GM23338 (cell line): ENCODE measurements around the gene SVOPL. TPM values are rescaled to one million over a fixed set of nuclear protein-coding genes. Genes with fewer than 3 reads are reported as not detected.

ENCODE experiments used
- ATAC-seq: fragments of 200-7000 bp; cut with Tn5 transposase; 3 replicates; pipeline ENCODE4 v1.9.1; 2020
- DNase-seq: peaks from one replicate; pipeline ENCODE4 v3.0.0-alpha.2; 2015; ENCODE audit warnings: low spot score
- H2AFZ ChIP-seq: fragments of 200-600 bp; sonication (generic); 2 replicates; pipeline ENCODE4 v1.8.0; 2016; ENCODE audit warnings: antibody characterized with exemption, mild to moderate bottlenecking, moderate library complexity
- H3F3A ChIP-seq: fragments of 200-600 bp; sonication (generic); replicated peaks from 2 replicates; pipeline ENCODE4 v1.8.0; 2017; ENCODE audit warnings: antibody characterized with exemption, mixed run types, low read depth
- H3K27ac ChIP-seq: fragments of 200-600 bp; sonication (generic); 2 replicates; pipeline ENCODE4 v1.6.1; 2016; ENCODE audit warnings: low read depth
- H3K27me3 ChIP-seq: fragments of 200-600 bp; sonication (generic); 2 replicates; pipeline ENCODE4 v1.8.0; 2016; ENCODE audit warnings: mild to moderate bottlenecking, mixed run types, moderate library complexity; ENCODE audit not compliant: insufficient read depth
- H3K36me3 ChIP-seq: fragments of 200-600 bp; sonication (generic); 2 replicates; pipeline ENCODE4 v1.8.0; 2016; ENCODE audit warnings: mild to moderate bottlenecking; ENCODE audit not compliant: insufficient read depth
- H3K4me1 ChIP-seq: fragments of 200-600 bp; sonication (generic); 2 replicates; pipeline ENCODE4 v1.8.0; 2016; ENCODE audit warnings: mild to moderate bottlenecking, moderate library complexity; ENCODE audit not compliant: insufficient read depth
- H3K4me2 ChIP-seq: fragments of 200-600 bp; sonication (generic); 2 replicates; pipeline ENCODE4 v1.7.1; 2017; ENCODE audit warnings: mixed run types
- H3K4me3 ChIP-seq: fragments of 200-600 bp; sonication (generic); 2 replicates; pipeline ENCODE4 v1.6.1; 2016; ENCODE audit warnings: mixed run types
- H3K79me2 ChIP-seq: fragments of 200-600 bp; sonication (generic); replicated peaks from 2 replicates; pipeline ENCODE4 v1.8.0; 2017; ENCODE audit warnings: mild to moderate bottlenecking; ENCODE audit not compliant: insufficient read depth
- H3K9me2 ChIP-seq: fragments of 200-600 bp; sonication (generic); 2 replicates; pipeline ENCODE4 v1.8.0; 2017; ENCODE audit not compliant: insufficient read depth
- H4K20me1 ChIP-seq: fragments of 200-600 bp; sonication (generic); replicated peaks from 2 replicates; pipeline ENCODE4 v1.8.0; 2017; ENCODE audit warnings: mild to moderate bottlenecking; ENCODE audit not compliant: insufficient read depth
- H3K27ac Mint-ChIP-seq: 2 replicates; pipeline ENCODE4 v1.8.0; 2020; ENCODE audit warnings: inconsistent platforms, mild to moderate bottlenecking, moderate library complexity, mixed read lengths
- H3K27me3 Mint-ChIP-seq: 3 replicates; pipeline ENCODE4 v1.8.0; 2022; ENCODE audit warnings: low read depth, mild to moderate bottlenecking, moderate library complexity, mixed read lengths, inconsistent platforms; ENCODE audit not compliant: insufficient read depth, poor library complexity
- H3K36me3 Mint-ChIP-seq: 3 replicates; pipeline ENCODE4 v1.8.0; 2021; ENCODE audit warnings: low read depth, mild to moderate bottlenecking, inconsistent platforms, moderate library complexity, mixed read lengths
- H3K4me1 Mint-ChIP-seq: 3 replicates; pipeline ENCODE4 v1.8.0; 2020; ENCODE audit warnings: mild to moderate bottlenecking, inconsistent platforms, mixed read lengths
- H3K4me3 Mint-ChIP-seq: 3 replicates; pipeline ENCODE4 v1.8.0; 2021; ENCODE audit warnings: moderate library complexity, mild to moderate bottlenecking, inconsistent platforms, mixed read lengths
- H3K9me3 Mint-ChIP-seq: 3 replicates; pipeline ENCODE4 v1.8.0; 2020; ENCODE audit warnings: moderate library complexity, mild to moderate bottlenecking, inconsistent platforms, mixed read lengths
- CREB1 ChIP-seq: fragments of 250-450 bp; sonication (Bioruptor Pico); IDR thresholded peaks from 2 replicates; pipeline ENCODE4 v1.5.0; 2020; ENCODE audit warnings: low read depth, mild to moderate bottlenecking, moderate library complexity
- EZH2 ChIP-seq: fragments of 200-600 bp; sonication (generic); IDR thresholded peaks from one replicate; pipeline ENCODE4 v1.8.0; 2017; ENCODE audit warnings: antibody characterized with exemption, mild to moderate bottlenecking, low read depth; ENCODE audit not compliant: unreplicated experiment
- EZH2phosphoT487 ChIP-seq: fragments of 200-600 bp; sonication (generic); IDR thresholded peaks from one replicate; pipeline ENCODE4 v1.8.1; 2018; ENCODE audit warnings: antibody characterized with exemption; ENCODE audit not compliant: unreplicated experiment
- JUNB ChIP-seq: IDR thresholded peaks from one replicate; pipeline ENCODE4 v1.6.1; 2016; ENCODE audit warnings: antibody characterized with exemption; ENCODE audit not compliant: unreplicated experiment
- NANOG ChIP-seq: IDR thresholded peaks from 2 replicates; pipeline ENCODE4 v1.6.1; 2016; ENCODE audit warnings: antibody characterized with exemption, borderline replicate concordance
- POLR2AphosphoS5 ChIP-seq: IDR thresholded peaks from 2 replicates; pipeline ENCODE4 v1.6.1; 2016; ENCODE audit warnings: antibody characterized with exemption, low read depth
- STAT1 ChIP-seq: IDR thresholded peaks from one replicate; pipeline ENCODE4 v1.6.1; 2016; ENCODE audit warnings: antibody characterized with exemption; ENCODE audit not compliant: unreplicated experiment
- ZNF114 ChIP-seq: fragments of 250-450 bp; sonication (Bioruptor Pico); IDR thresholded peaks from 2 replicates; pipeline ENCODE4 v1.5.0; 2020; ENCODE audit warnings: mild to moderate bottlenecking, moderate library complexity
- ZNF331 ChIP-seq: fragments of 250-450 bp; sonication (Bioruptor Pico); IDR thresholded peaks from 2 replicates; pipeline ENCODE4 v1.5.0; 2020; ENCODE audit warnings: low read depth, mild to moderate bottlenecking, moderate library complexity
- polyA plus RNA-seq: library from polyadenylated mRNA; unstranded; fragments of >200 nt; fragmentation: Nextera tagmentation; extraction: Ambion mirVana; gene quantifications from 2 replicates; pipeline ENCODE4 v1.2.1, GENCODE V29; 2016
- total RNA-seq: library from RNA; depleted of rRNA; stranded (reverse); fragments of >200 nt; shearing (Covaris generic); gene quantifications from 2 replicates; pipeline ENCODE4 v1.2.3, GENCODE V29; 2014
- TF ChIP-seq, protein P1 (sequence below), 2 experiments: fragments of 200-600 bp in 1 of 2; sonication (generic) in 1 of 2; conservative IDR thresholded peaks; 2 replicates each; pipeline versions ENCODE4 v1.5.1 to v1.6.1; 2016 to 2017; ENCODE audit warnings: antibody characterized with exemption in 2 of 2, low read depth in 2 of 2, mild to moderate bottlenecking in 2 of 2, moderate library complexity in 1 of 2
- TF ChIP-seq, protein P2 (sequence below): IDR thresholded peaks from 2 replicates; pipeline ENCODE4 v1.6.1; 2016; ENCODE audit warnings: antibody characterized with exemption
- TF ChIP-seq, protein P3 (sequence below): fragments of 250-450 bp; sonication (Bioruptor Pico); IDR thresholded peaks from 2 replicates; pipeline ENCODE4 v1.5.0; 2020; ENCODE audit warnings: mild to moderate bottlenecking, moderate library complexity
- TF ChIP-seq, protein P4 (sequence below): IDR thresholded peaks from one replicate; pipeline ENCODE4 v1.6.1; 2018; ENCODE audit warnings: antibody characterized with exemption; ENCODE audit not compliant: unreplicated experiment

SVOPL gene
- total and polyA plus RNA-seq, 2 experiments from 2014 or later = 1.4 to 2.1 TPM

DNA sequence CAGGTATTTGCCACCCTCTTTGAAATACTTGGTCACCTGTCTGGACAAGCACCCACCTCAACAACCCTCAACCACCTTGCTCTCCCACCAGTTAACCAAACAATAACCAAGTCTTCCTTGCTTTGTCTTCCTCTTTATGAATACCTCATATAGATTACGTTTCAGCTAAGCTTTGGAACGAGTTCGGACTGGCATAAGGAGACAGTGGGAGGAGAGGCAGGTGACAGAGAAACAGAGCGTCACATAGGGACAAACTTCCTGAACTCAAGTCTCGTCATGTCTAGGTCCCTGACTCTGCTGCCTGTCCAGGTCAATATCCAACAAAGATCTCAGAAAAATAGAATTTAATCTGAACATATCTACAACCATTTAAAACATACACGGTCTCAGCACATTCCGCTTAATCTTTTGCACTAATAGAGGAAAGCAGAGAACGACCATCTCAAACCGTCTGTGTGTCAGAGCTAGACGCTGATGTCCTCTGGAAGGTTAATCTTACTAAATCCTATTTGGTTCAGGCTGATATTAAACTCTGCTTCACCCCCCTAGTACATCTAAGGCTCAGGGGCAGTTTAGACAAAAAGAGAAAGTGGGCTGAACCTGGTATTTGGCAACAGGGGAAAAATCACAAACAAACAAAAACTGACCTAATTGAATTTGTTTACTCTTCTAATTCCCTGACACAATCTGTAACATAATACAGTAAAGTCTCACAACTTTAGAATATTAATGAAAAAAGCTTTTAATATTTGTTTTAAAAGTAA lies 26.4 kb upstream of the SVOPL start:
- Histone ChIP-seq H4K20me1 (no peaks in the 10 kb centered on the region), H3K79me2 (no peaks in the 10 kb centered on the region), H3K4me1 (no peaks in the 10 kb centered on the region; the same call in 1 of the 2 replicates), H3F3A (no peaks in the 10 kb centered on the region), H2AFZ (no peak overlapping the region), H3K9me2 (0 out of 2 replicates have a peak, but pooled peaks cover 2% of the 10 kb centered on the region), H3K27ac (no peak overlapping the region), H3K4me2 (no peak overlapping the region), H3K4me3 (no peak overlapping the region), H3K36me3 (no peaks in the 10 kb centered on the region), H3K27me3 (no peaks in the 10 kb centered on the region)
- ATAC-seq = no peak
- H3K4me1 Mint-ChIP-seq = peaks cover 9% of the 10 kb centered on the region
- no peaks in the 10 kb centered on the region for H3K9me3 Mint-ChIP-seq
- H3K4me3 Mint-ChIP-seq = no peak overlapping the region
- H3K27me3 Mint-ChIP-seq = peaks cover 6% of the 10 kb centered on the region
- H3K36me3 Mint-ChIP-seq = no peaks in the 10 kb centered on the region; the same call in 2 of the 3 replicates
- TF ChIP-seq NANOG = no peak
- TF ChIP-seq, protein P1, sequence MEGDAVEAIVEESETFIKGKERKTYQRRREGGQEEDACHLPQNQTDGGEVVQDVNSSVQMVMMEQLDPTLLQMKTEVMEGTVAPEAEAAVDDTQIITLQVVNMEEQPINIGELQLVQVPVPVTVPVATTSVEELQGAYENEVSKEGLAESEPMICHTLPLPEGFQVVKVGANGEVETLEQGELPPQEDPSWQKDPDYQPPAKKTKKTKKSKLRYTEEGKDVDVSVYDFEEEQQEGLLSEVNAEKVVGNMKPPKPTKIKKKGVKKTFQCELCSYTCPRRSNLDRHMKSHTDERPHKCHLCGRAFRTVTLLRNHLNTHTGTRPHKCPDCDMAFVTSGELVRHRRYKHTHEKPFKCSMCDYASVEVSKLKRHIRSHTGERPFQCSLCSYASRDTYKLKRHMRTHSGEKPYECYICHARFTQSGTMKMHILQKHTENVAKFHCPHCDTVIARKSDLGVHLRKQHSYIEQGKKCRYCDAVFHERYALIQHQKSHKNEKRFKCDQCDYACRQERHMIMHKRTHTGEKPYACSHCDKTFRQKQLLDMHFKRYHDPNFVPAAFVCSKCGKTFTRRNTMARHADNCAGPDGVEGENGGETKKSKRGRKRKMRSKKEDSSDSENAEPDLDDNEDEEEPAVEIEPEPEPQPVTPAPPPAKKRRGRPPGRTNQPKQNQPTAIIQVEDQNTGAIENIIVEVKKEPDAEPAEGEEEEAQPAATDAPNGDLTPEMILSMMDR (conservative IDR thresholded peaks at IDR 0.05; ENCODE audit: low read depth in 2 of 2) = no peak
- TF ChIP-seq STAT1 = no peak
- no peak for TF ChIP-seq ZNF331 (CRISPR knock-in tag)
- TF ChIP-seq, protein P2, sequence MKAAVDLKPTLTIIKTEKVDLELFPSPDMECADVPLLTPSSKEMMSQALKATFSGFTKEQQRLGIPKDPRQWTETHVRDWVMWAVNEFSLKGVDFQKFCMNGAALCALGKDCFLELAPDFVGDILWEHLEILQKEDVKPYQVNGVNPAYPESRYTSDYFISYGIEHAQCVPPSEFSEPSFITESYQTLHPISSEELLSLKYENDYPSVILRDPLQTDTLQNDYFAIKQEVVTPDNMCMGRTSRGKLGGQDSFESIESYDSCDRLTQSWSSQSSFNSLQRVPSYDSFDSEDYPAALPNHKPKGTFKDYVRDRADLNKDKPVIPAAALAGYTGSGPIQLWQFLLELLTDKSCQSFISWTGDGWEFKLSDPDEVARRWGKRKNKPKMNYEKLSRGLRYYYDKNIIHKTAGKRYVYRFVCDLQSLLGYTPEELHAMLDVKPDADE = no peak
- no peak for TF ChIP-seq POLR2AphosphoS5
- no peak for TF ChIP-seq EZH2
- TF ChIP-seq CREB1 (CRISPR knock-in tag) = no peak
- TF ChIP-seq, protein P3, sequence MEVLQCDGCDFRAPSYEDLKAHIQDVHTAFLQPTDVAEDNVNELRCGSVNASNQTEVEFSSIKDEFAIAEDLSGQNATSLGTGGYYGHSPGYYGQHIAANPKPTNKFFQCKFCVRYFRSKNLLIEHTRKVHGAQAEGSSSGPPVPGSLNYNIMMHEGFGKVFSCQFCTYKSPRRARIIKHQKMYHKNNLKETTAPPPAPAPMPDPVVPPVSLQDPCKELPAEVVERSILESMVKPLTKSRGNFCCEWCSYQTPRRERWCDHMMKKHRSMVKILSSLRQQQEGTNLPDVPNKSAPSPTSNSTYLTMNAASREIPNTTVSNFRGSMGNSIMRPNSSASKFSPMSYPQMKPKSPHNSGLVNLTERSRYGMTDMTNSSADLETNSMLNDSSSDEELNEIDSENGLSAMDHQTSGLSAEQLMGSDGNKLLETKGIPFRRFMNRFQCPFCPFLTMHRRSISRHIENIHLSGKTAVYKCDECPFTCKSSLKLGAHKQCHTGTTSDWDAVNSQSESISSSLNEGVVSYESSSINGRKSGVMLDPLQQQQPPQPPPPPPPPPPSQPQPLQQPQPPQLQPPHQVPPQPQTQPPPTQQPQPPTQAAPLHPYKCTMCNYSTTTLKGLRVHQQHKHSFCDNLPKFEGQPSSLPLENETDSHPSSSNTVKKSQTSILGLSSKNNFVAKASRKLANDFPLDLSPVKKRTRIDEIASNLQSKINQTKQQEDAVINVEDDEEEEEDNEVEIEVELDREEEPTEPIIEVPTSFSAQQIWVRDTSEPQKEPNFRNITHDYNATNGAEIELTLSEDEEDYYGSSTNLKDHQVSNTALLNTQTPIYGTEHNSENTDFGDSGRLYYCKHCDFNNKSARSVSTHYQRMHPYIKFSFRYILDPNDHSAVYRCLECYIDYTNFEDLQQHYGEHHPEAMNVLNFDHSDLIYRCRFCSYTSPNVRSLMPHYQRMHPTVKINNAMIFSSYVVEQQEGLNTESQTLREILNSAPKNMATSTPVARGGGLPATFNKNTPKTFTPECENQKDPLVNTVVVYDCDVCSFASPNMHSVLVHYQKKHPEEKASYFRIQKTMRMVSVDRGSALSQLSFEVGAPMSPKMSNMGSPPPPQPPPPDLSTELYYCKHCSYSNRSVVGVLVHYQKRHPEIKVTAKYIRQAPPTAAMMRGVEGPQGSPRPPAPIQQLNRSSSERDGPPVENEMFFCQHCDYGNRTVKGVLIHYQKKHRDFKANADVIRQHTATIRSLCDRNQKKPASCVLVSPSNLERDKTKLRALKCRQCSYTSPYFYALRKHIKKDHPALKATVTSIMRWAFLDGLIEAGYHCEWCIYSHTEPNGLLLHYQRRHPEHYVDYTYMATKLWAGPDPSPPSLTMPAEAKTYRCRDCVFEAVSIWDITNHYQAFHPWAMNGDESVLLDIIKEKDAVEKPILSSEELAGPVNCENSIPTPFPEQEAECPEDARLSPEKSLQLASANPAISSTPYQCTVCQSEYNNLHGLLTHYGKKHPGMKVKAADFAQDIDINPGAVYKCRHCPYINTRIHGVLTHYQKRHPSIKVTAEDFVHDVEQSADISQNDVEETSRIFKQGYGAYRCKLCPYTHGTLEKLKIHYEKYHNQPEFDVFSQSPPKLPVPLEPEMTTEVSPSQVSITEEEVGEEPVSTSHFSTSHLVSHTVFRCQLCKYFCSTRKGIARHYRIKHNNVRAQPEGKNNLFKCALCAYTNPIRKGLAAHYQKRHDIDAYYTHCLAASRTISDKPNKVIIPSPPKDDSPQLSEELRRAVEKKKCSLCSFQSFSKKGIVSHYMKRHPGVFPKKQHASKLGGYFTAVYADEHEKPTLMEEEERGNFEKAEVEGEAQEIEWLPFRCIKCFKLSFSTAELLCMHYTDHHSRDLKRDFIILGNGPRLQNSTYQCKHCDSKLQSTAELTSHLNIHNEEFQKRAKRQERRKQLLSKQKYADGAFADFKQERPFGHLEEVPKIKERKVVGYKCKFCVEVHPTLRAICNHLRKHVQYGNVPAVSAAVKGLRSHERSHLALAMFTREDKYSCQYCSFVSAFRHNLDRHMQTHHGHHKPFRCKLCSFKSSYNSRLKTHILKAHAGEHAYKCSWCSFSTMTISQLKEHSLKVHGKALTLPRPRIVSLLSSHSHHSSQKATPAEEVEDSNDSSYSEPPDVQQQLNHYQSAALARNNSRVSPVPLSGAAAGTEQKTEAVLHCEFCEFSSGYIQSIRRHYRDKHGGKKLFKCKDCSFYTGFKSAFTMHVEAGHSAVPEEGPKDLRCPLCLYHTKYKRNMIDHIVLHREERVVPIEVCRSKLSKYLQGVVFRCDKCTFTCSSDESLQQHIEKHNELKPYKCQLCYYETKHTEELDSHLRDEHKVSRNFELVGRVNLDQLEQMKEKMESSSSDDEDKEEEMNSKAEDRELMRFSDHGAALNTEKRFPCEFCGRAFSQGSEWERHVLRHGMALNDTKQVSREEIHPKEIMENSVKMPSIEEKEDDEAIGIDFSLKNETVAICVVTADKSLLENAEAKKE (CRISPR knock-in tag) = no peak
- no peak for TF ChIP-seq ZNF114 (CRISPR knock-in tag)
- TF ChIP-seq, protein P4, sequence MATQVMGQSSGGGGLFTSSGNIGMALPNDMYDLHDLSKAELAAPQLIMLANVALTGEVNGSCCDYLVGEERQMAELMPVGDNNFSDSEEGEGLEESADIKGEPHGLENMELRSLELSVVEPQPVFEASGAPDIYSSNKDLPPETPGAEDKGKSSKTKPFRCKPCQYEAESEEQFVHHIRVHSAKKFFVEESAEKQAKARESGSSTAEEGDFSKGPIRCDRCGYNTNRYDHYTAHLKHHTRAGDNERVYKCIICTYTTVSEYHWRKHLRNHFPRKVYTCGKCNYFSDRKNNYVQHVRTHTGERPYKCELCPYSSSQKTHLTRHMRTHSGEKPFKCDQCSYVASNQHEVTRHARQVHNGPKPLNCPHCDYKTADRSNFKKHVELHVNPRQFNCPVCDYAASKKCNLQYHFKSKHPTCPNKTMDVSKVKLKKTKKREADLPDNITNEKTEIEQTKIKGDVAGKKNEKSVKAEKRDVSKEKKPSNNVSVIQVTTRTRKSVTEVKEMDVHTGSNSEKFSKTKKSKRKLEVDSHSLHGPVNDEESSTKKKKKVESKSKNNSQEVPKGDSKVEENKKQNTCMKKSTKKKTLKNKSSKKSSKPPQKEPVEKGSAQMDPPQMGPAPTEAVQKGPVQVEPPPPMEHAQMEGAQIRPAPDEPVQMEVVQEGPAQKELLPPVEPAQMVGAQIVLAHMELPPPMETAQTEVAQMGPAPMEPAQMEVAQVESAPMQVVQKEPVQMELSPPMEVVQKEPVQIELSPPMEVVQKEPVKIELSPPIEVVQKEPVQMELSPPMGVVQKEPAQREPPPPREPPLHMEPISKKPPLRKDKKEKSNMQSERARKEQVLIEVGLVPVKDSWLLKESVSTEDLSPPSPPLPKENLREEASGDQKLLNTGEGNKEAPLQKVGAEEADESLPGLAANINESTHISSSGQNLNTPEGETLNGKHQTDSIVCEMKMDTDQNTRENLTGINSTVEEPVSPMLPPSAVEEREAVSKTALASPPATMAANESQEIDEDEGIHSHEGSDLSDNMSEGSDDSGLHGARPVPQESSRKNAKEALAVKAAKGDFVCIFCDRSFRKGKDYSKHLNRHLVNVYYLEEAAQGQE = no peak
- TF ChIP-seq JUNB = no peak
- no peak for TF ChIP-seq EZH2phosphoT487
- no peak overlapping the region for H3K27ac Mint-ChIP-seq
- no peak for DNase-seq
